GM12878 (cell line): ENCODE results near the gene AEN.

Source experiments
- BCL11A ChIP-seq: IDR thresholded peaks from 2 replicates; pipeline ENCODE4 v1.6.1; 2011; ENCODE audit warnings: low read depth, low read length
- CEBPB ChIP-seq, 2 experiments: fragments of 150-350 bp in 1 of 2; IDR thresholded peaks; 2 replicates each; pipeline ENCODE4 v1.6.1; 2012 to 2014; ENCODE audit warnings: low read depth in 2 of 2, low read length in 2 of 2, borderline replicate concordance in 1 of 2, inconsistent platforms in 1 of 2
- CREB1 ChIP-seq: IDR thresholded peaks from 2 replicates; pipeline ENCODE4 v1.6.1; 2012; ENCODE audit warnings: low read depth, mild to moderate bottlenecking, inconsistent platforms
- EP300 ChIP-seq, 2 experiments: fragments of 150-350 bp in 1 of 2; IDR thresholded peaks; 2 replicates each; pipeline ENCODE4 v1.6.1; 2011 to 2012; ENCODE audit warnings: low read depth in 2 of 2, low read length in 2 of 2, borderline replicate concordance in 1 of 2, improper control_type of control experiment in 1 of 2, inconsistent platforms in 1 of 2; ENCODE audit not compliant: control insufficient read depth in 1 of 2
- ESRRA ChIP-seq: IDR thresholded peaks from 2 replicates; pipeline ENCODE4 v1.6.1; 2012; ENCODE audit warnings: mild to moderate bottlenecking, low read length, improper control_type of control experiment
- MYB ChIP-seq: fragments of 150-350 bp; IDR thresholded peaks from 2 replicates; pipeline ENCODE4 v1.6.1; 2014; ENCODE audit warnings: mild to moderate bottlenecking, low read depth, low read length, borderline replicate concordance
- POLR2A ChIP-seq: IDR thresholded peaks from 2 replicates; pipeline ENCODE4 v1.6.1; 2011; ENCODE audit warnings: low read depth, mild to moderate bottlenecking, low read length
- SPI1 ChIP-seq: IDR thresholded peaks from 2 replicates; pipeline ENCODE4 v1.6.1; 2011; ENCODE audit warnings: low read depth, mild to moderate bottlenecking, low read length, moderate library complexity, borderline replicate concordance; ENCODE audit not compliant: insufficient read depth
- TAF1 ChIP-seq: IDR thresholded peaks from 2 replicates; pipeline ENCODE4 v1.6.1; 2011; ENCODE audit warnings: mild to moderate bottlenecking, low read depth, low read length, borderline replicate concordance
- ZNF274 ChIP-seq: IDR thresholded peaks from one replicate; pipeline ENCODE4 v1.8.0; 2011; ENCODE audit not compliant: insufficient read length, insufficient read depth
- TF ChIP-seq, protein P1 (sequence below): IDR thresholded peaks from 2 replicates; pipeline ENCODE4 v1.6.1; 2012; ENCODE audit warnings: low read depth, low read length, improper control_type of control experiment
- TF ChIP-seq, protein P2 (sequence below): IDR thresholded peaks from 2 replicates; pipeline ENCODE4 v1.6.1; 2012; ENCODE audit warnings: mild to moderate bottlenecking, low read depth, low read length
- TF ChIP-seq, protein P3 (sequence below), 3 experiments: IDR thresholded peaks in 2 of 3; conservative IDR thresholded peaks in 1 of 3; 2 replicates each; pipeline ENCODE4 v1.5.1; 2011; ENCODE audit warnings: low read depth in 3 of 3, low read length in 3 of 3, mild to moderate bottlenecking in 3 of 3, control low read depth in 2 of 3, moderate library complexity in 2 of 3, inconsistent platforms in 1 of 3, mixed read lengths in 1 of 3; ENCODE audit not compliant: control insufficient read depth in 2 of 3, insufficient read depth in 1 of 3; ENCODE audit errors: extremely low read depth in 1 of 3

DNA sequence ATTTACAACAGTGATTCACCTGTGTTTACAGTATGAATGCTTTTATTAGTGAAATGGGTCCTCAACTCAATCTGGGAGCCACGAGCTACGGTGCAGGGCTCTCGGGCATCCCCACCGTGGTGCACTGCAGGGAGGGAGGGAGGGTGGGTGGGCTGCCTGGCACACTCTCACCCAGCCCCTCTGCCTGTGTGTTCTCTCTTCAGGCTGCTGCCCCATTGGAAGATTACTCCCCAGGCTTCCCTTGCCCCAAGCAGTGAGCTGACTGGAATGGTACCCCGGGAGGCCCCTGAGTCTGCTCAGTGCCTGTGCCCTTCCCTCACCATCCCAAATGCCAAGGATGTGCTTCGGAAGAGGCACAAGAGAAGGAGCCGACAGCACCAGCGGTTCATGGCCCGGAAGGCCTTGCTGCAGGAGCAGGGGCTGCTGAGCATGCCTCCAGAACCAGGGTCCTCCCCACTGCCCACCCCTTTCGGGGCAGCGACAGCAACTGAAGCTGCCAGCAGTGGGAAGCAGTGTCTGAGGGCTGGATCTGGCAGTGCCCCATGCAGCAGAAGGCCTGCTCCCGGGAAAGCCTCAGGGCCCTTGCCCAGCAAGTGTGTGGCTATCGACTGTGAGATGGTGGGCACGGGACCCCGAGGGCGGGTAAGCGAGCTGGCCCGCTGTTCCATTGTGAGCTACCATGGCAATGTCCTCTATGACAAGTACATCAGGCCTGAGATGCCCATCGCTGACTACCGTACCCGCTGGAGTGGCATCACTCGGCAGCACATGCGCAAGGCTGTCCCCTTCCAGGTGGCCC, 5.0 kb downstream of the AEN start:
- TF ChIP-seq EP300 (IDR thresholded peaks at IDR 0.05; ENCODE audit: borderline replicate concordance in 1 of 2, control insufficient read depth in 1 of 2, low read depth in 2 of 2, low read length in 2 of 2): no peak
- TF ChIP-seq ZNF274: no peak
- TF ChIP-seq, protein P1, sequence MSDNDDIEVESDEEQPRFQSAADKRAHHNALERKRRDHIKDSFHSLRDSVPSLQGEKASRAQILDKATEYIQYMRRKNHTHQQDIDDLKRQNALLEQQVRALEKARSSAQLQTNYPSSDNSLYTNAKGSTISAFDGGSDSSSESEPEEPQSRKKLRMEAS: no peak
- TF ChIP-seq POLR2A: peak; percentile 37; the same call in 1 of the 2 replicates
- TF ChIP-seq SPI1: no peak
- no peak for TF ChIP-seq CREB1
- TF ChIP-seq TAF1: no peak
- TF ChIP-seq MYB: no peak
- TF ChIP-seq, protein P2, sequence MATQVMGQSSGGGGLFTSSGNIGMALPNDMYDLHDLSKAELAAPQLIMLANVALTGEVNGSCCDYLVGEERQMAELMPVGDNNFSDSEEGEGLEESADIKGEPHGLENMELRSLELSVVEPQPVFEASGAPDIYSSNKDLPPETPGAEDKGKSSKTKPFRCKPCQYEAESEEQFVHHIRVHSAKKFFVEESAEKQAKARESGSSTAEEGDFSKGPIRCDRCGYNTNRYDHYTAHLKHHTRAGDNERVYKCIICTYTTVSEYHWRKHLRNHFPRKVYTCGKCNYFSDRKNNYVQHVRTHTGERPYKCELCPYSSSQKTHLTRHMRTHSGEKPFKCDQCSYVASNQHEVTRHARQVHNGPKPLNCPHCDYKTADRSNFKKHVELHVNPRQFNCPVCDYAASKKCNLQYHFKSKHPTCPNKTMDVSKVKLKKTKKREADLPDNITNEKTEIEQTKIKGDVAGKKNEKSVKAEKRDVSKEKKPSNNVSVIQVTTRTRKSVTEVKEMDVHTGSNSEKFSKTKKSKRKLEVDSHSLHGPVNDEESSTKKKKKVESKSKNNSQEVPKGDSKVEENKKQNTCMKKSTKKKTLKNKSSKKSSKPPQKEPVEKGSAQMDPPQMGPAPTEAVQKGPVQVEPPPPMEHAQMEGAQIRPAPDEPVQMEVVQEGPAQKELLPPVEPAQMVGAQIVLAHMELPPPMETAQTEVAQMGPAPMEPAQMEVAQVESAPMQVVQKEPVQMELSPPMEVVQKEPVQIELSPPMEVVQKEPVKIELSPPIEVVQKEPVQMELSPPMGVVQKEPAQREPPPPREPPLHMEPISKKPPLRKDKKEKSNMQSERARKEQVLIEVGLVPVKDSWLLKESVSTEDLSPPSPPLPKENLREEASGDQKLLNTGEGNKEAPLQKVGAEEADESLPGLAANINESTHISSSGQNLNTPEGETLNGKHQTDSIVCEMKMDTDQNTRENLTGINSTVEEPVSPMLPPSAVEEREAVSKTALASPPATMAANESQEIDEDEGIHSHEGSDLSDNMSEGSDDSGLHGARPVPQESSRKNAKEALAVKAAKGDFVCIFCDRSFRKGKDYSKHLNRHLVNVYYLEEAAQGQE: no peak
- no peak for TF ChIP-seq BCL11A
- TF ChIP-seq ESRRA: no peak
- TF ChIP-seq CEBPB (IDR thresholded peaks at IDR 0.05; ENCODE audit: borderline replicate concordance in 1 of 2, low read depth in 2 of 2, low read length in 2 of 2): no peak
- TF ChIP-seq, protein P3, sequence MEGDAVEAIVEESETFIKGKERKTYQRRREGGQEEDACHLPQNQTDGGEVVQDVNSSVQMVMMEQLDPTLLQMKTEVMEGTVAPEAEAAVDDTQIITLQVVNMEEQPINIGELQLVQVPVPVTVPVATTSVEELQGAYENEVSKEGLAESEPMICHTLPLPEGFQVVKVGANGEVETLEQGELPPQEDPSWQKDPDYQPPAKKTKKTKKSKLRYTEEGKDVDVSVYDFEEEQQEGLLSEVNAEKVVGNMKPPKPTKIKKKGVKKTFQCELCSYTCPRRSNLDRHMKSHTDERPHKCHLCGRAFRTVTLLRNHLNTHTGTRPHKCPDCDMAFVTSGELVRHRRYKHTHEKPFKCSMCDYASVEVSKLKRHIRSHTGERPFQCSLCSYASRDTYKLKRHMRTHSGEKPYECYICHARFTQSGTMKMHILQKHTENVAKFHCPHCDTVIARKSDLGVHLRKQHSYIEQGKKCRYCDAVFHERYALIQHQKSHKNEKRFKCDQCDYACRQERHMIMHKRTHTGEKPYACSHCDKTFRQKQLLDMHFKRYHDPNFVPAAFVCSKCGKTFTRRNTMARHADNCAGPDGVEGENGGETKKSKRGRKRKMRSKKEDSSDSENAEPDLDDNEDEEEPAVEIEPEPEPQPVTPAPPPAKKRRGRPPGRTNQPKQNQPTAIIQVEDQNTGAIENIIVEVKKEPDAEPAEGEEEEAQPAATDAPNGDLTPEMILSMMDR (IDR thresholded peaks at IDR 0.05 in 2 of 3, conservative IDR thresholded peaks at IDR 0.05 in 1 of 3; ENCODE audit: control insufficient read depth in 2 of 3, extremely low read depth in 1 of 3, insufficient read depth in 1 of 3, low read depth in 3 of 3, low read length in 3 of 3): no peak
